AG04450 (cell line): ENCODE results near the gene CIT. TPM values are rescaled to one million over a fixed set of nuclear protein-coding genes. Genes with fewer than 3 reads are reported as not detected.

Experiments
- CTCF ChIA-PET: fragments of 300-600, 350-600 bp; formaldehyde crosslinking; extraction: SDS; loops from one replicate; lab custom pipeline; 2022; ENCODE audit warnings: antibody characterized with exemption, inconsistent platforms; lab: Charles Lee
- POLR2A ChIA-PET: fragments of 350-600 bp; formaldehyde crosslinking; extraction: SDS; loops from one replicate; lab custom pipeline; 2021; ENCODE audit warnings: antibody characterized with exemption, inconsistent platforms; lab: Yijun Ruan, JAX
- DNase-seq: peaks from one replicate; pipeline ENCODE4 v3.0.0-alpha.2; 2011; ENCODE audit warnings: low read depth, low spot score
- H3K27ac ChIP-seq: one replicate; pipeline ENCODE4 v1.5.1; 2012; ENCODE audit warnings: low read depth, low read length, control low read depth
- H3K27me3 ChIP-seq: one replicate; pipeline ENCODE4 v1.6.0; 2012; ENCODE audit warnings: low read length; ENCODE audit not compliant: control insufficient read depth, insufficient read depth
- H3K4me3 ChIP-seq: 2 replicates; pipeline ENCODE4 v1.5.1; 2011; ENCODE audit warnings: mild to moderate bottlenecking, low read depth, low read length, control low read depth
- H3K9me3 ChIP-seq: 2 replicates; pipeline ENCODE4 v1.5.1; 2012; ENCODE audit warnings: low read length; ENCODE audit not compliant: control insufficient read depth, insufficient read depth
- CTCF ChIP-seq: IDR thresholded peaks from 2 replicates; pipeline ENCODE4 v1.5.1; 2011; ENCODE audit warnings: low read depth, low read length, control low read depth, inconsistent platforms
- polyA plus RNA-seq: library from polyadenylated mRNA; depleted of rRNA; stranded (reverse); fragments of >200 nt; gene quantifications from 2 replicates; pipeline ENCODE4 v1.2.3, GENCODE V29; 2011

The CIT gene
- polyA plus RNA-seq, 1 experiment, result 6.0 TPM

- POLR2A ChIA-PET, result no interaction called here
- no peaks in the 10 kb centered on the region for H3K9me3 ChIP-seq
- H3K27me3 ChIP-seq, result no peaks in the 10 kb centered on the region
- CTCF ChIA-PET, result interaction anchor here (1.4 to 2.9 kb wide), 2 partner anchors 9 to 104 kb away, joined by 7 to 12 read pairs; partner anchors contain the start of gene PRKAB1
- TF ChIP-seq CTCF, result no peak
- no peak for DNase-seq
- H3K4me3 ChIP-seq, result no peak overlapping the region
- no peak overlapping the region for H3K27ac ChIP-seq
These were observed 200.5 kb downstream of the CIT start for GRCh38 chr12:119676573-119676972.

- H3K27ac ChIP-seq, result no peak overlapping the region
- POLR2A ChIA-PET, result no interaction called here
- no peaks in the 10 kb centered on the region for H3K9me3 ChIP-seq
- H3K27me3 ChIP-seq, result no peaks in the 10 kb centered on the region
- no peak overlapping the region for H3K4me3 ChIP-seq
- CTCF ChIA-PET, result interaction anchor here (2.9 kb wide), 1 partner anchor 8 kb away, joined by 12 read pairs; the partner anchor contains the start of gene PRKAB1
- TF ChIP-seq CTCF, result no peak
- DNase-seq, result no peak
These were observed 201.1 kb downstream of the CIT start for GRCh38 chr12:119676022-119676421.

- ChIA-PET POLR2A (no interaction called here), CTCF (no interaction called here)
- DNase-seq, result no peak
- no peak for TF ChIP-seq CTCF
- H3K9me3 ChIP-seq, result no peaks in the 10 kb centered on the region
- no peaks in the 10 kb centered on the region for H3K27me3 ChIP-seq
- no peak overlapping the region for H3K4me3 ChIP-seq
- no peak overlapping the region for H3K27ac ChIP-seq
These were observed 202.6 kb downstream of the CIT start for GRCh38 chr12:119674560-119674959.

GRCh38 chr12:119673634-119674033, 203.5 kb downstream of the CIT start:
- no peaks in the 10 kb centered on the region for H3K27me3 ChIP-seq
- no peak for TF ChIP-seq CTCF
- no peak overlapping the region for H3K4me3 ChIP-seq
- H3K9me3 ChIP-seq, result no peaks in the 10 kb centered on the region
- no peak for DNase-seq
- H3K27ac ChIP-seq, result no peak overlapping the region
- CTCF ChIA-PET, result no interaction called here
- POLR2A ChIA-PET, result no interaction called here

- no peaks in the 10 kb centered on the region for H3K27me3 ChIP-seq
- no peak for DNase-seq
- no peak overlapping the region for H3K27ac ChIP-seq
- H3K4me3 ChIP-seq, result no peak overlapping the region
- CTCF ChIA-PET, result interaction anchor here (0.6 kb wide), 2 partner anchors 19 kb away, joined by 3 read pairs; no protein-coding TSS in a partner anchor
- H3K9me3 ChIP-seq, result peaks cover 5% of the 10 kb centered on the region; the same call in 1 of the 2 replicates
- no peak for TF ChIP-seq CTCF
- POLR2A ChIA-PET, result interaction anchor here (0.6 kb wide), 1 partner anchor 170 kb away, joined by 8 read pairs; no protein-coding TSS in a partner anchor
These were observed 204.9 kb downstream of the CIT start for GRCh38 chr12:119672194-119672593.
